Kasumi-1 (cell line): ENCODE results near the gene KANK4.

Experiments
- DNase-seq, 2 experiments: peaks; one replicate each; lab custom pipeline; 2025; lab: John Stamatoyannopoulos, UW

Gene KANK4

DNA sequence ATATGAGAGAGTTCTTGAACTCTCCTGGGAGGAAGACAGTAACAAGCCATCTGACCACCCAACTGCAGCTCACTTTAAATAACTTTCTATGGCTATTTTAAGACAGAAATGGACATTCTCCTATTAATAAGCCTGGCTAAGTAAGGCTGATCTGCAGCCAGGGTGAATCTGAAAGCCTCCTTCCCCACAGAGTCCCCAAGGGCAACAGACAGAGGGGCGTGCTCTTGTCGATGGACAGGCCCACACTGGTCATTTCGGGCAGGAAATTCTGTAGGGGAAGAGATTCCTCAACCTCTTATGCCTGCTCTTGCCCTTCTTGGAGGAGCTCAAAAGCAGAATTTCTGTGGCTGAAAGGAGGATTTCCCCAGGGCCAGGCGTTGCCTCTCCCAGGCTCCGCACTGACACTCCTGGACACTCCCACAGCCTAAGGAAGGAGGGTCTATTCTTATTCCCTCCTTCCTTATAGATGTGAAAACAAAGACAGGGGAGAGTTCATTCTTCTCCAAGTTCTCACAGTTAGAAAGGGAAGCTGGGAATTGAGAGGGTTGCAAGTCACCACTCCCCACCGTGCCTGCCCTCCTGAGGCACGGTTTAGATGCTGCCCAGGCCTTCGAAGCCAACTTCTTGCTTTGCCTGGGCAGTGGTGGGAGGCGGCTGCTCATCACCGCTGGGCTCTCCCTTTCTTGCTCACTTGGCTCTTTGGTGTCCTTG is 17.9 kb upstream of the KANK4 start:
- no peak for DNase-seq

DNA sequence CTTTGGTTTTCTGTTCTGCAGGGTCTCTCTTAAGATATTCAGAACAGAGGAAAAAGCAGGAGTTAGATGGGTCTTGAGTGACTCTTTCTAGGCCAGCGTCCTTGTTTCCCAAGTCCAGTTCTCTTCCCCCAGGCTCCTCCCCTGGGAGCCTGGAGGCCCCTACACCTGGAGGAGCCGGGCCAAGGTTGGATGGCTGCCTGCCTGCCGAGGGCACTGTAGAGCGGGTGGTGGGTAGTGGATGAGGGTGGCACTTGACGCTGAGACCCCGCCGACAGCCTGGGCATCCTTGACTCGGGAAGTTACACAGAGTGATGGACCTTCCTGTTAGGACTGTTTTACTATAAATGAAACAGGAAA is 17.4 kb upstream of the KANK4 start:
- DNase-seq, result no peak

DNA sequence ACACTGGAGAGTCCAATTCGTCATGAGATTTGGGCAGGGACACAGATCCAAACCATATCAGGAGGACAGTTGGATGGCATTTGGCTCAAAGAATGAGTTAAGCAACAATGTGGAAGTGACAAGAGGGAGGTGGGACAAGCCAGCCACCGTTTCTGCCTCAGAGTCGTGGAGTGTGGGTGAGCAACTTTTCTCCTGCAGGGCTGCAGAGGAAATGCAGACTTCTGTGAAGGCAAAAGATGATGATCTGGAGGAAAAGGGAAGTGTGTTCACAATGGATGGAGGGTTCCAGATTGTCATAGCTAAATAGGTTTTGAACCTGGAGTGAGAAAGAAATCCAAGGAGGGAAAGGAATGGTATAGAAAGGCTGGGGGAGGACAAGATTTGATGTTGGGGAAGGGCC is 16.4 kb upstream of the KANK4 start:
- DNase-seq, result peak; percentile 81 to 88

DNA sequence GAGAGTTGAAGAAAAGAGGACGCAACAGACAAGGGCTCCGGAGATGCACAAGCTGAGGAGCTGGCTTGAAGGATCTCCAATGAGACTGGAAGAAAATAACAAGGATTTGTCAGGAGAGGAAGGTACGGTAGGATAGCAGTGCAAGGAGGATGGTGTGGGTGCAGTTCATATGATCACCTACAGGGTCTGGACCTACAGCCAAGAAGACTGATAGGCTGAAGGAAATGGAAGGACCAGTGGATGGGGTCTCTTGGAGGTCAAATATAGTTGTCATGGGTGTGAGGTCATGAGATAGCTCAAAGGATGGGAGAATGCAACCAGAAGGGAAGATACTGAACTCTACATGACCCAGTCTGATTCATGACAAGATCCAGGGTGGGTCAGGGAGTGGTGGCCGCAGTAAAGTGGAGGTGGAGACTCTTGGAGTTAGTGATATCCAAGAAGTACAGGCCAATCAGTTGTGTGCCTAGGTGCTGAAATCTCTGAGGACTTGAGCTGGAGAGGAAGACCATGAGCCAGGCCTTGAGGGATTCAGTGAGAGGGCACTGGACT is 15.3 kb upstream of the KANK4 start:
- no peak for DNase-seq

DNA sequence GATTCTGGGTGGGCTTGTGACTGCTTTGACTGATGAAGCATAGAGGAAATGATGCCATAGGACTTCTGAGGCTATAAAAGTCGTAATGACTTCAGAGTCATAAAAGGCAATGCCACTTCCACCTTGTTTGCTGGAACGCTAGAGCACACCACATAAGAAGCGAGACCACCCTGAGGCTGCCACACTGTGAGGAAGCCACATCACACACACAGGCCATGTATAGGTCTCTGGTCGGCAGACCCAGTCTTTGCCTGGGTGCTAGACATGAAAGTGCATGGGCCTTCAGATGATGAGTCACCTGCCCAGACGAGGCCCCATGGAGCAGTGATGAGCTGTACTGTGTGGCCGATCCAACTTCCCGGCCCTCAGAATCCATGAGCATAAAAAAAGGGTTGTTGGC is 14.2 kb upstream of the KANK4 start:
- no peak for DNase-seq

DNA sequence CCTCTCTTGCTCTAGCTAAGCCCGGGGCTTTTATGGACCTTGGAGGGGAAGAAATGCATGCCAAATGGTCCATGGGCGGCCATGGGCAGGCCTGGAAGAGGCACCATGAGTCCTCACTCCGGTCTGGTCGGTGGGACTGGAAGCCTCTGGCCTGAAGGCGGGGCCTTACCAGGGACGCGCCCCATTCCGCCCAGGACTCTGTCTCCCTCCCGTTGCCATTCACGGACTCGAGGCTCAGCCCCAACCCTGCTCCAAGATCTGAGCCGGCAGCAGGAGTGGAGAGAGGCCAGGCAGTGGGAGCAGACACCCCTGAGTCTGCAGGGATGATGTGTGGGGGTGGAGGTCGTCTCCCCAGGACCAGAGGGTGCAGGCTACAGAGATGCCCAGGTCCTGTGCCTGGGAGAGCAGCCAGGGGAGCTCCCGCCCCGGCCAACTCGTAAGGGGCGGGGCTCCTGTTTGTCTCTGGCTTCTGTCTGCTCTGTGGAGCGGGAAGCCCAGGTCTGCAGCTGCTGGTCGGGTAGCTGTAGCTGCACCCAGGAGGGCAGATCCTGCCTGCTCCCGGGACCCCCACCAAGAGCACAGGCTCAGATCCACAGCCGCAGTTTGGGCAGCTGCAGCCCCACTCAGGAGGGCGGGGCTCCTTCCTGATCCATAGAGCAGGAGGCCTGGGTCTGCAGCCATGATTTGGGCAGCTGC is 8.3 kb upstream of the KANK4 start:
- no peak for DNase-seq

- no peak for DNase-seq
These were observed 6.4 kb upstream of the KANK4 start for GRCh38 chr1:62325681-62326080.

GRCh38 chr1:62325081-62325480 is 5.8 kb upstream of the KANK4 start:
- DNase-seq, result no peak

DNA sequence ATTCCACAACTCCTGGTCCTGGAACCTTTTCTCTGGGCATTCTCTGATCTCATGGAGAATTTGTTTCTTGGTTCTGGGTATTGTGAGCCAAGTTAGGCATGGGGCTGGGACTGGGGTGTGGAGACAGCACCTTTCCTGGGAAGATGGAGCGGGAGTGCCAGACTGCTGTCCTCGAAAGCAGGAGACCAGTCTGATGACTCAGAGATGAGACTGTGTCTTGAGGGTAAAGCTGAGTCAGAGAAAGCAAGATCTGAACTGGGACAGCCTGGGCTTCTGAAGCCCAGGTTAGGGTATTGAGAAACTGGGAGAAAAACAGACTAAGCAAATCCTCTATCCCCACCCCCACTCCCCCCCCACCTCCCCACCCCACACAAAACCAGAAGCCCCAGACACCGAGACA is 2.2 kb upstream of the KANK4 start:
- peak in 1 of 2 experiments; percentile 4 for DNase-seq

- DNase-seq, result no peak
These were observed 896 bp downstream of the KANK4 start for GRCh38 chr1:62318320-62318755.

DNA sequence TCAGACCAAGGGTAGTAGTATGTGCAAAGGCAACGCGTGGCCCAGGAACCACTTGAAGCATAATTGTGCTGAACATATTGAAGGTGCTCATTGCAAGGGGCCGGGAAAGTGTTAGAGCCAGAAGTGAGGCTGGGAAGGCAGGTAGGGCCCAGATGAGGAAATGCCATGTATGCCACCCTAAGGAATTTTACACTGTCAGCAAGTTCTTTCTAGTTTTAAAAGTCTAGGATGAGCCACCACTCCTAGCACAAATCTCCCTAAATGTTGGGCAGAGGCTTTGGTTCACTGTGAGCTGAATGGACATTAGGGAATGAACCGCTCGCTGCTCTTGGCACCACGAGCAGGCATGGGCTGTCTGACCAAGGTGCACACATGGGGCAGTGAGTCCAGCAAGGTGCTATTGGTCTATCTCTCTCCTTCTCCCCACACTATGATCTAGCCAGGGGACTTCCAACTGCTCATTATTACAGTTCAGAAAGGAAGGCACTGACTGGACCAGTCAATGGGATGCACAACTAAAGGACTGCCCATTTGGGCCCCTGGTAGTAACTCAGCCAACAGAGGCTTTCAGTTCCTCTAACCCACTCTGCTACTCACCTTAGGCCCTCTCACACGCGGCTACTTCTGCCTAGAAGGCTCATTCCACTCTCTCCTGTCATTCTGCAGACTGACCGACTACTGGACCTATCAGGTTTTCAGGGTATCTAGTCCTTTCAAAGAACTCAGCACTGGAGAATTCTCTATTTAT is 2.0 kb downstream of the KANK4 start:
- no peak for DNase-seq

- DNase-seq, result no peak
These were observed 3.1 kb downstream of the KANK4 start for GRCh38 chr1:62316135-62316534.

- no peak for DNase-seq
These were observed 3.8 kb downstream of the KANK4 start for GRCh38 chr1:62315387-62315786.

- DNase-seq, result no peak
These were observed 4.5 kb downstream of the KANK4 start for GRCh38 chr1:62314454-62315350.

DNA sequence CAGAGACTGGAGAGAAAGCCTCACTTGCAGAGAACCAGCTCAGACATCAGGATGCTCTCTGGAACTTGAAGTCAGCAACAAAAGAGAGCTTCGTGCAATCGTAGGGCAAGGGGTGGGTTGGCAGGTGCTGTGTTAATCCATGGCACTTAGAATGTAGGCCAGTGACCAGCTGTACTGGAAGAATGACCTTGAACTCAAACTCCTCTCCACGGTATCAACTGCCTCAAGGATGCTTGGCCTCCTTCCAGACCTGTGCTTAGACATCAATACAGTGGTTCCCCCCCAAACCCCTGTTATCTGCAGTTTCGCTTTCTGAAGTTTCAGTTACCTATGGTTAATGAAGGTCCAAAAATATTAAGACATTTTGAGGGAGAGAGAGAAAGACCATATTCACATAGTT is 6.5 kb downstream of the KANK4 start:
- no peak for DNase-seq

DNA sequence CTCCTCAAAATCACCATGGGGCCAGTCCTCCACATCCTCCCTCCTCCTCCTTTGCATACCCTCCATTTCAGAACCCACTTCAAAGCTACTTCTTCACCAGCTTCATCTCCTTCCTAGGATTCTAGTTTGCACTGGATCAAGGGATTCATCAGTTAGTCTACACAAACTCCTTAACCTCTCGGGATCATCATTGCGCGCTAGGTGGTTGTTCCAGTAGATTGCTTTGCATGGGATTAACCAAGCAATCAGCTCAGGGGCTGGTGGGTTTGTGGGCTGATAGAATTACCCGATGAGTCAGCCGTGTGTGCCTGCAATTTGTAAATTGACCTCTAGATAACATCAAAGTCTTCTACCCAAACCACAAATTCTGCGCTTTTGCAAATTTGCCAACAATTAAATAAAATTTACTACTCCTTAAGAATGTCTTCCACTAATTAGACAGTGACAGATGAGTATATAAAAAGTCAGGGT is 7.7 kb downstream of the KANK4 start:
- no peak for DNase-seq

DNA sequence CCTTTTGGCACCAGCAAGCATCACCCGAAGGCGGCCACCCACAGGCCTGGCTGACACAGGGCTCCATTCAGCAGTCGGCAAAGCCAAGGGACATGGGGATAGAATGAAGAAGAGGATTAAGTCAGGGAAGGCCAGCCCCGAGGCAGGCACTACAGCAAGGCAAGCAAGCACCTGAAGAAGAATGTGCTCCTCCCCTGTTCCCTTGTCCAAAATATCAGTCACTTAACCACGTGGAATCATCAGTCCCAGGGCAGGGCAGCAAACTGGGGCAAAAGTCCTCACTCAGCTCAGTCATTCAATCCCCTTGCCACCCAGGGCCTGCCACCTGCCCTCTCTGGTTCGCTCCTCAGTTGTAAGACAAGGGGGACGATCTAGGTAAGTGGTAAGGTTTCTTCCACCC is 9.3 kb downstream of the KANK4 start:
- no peak for DNase-seq

DNA sequence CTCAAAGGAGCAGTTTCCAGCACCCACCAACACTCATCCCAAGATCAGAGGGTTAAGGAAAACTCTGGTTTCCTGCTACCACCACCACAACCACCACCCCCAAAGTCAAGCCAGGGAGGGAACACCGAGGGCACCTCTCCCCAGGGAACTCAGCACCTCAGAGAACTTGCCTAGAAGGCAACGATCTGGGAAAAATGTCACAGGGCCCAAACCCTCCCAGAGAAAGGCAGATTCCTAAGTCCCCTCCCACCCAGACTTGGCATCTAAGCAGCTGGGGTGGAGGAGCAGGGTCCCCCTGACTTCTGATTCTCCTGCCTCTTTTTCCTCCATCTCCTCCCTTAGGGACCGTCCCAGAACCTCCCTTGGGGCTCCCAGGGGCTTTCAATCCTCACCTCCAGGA is 10.6 kb downstream of the KANK4 start:
- no peak for DNase-seq

DNA sequence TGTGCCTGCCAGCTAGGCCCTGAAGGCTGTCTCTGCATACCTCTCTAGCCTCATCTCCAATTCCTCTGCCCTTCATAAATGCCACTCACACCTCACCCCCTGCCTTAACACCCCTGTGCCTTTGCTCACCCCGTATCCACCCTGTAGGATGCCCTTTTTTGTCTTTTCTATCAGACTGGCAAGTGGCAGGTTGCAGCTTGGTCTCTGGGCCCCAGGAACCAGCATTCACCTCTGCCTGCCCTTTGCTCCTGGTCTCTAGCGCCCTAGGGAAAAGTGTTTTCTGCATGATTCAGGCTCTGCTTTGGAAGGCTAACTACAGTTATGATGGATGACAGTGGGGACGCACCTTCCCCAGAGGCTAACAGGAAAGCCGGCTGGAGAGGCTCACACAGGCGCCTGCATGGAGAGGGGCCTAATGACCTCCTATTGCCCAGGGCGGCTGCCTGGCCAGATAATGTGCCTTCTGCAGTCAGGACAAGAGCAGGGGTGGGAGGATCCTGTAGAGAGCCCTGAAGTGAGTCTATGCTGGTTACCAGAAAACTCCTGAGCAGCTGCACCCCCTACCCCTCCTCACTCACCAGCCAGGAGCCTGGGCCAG is 11.2 kb downstream of the KANK4 start:
- no peak for DNase-seq

- DNase-seq, result no peak
These were observed 11.8 kb downstream of the KANK4 start for GRCh38 chr1:62307446-62307845.

- DNase-seq, result no peak
These were observed 13.2 kb downstream of the KANK4 start for GRCh38 chr1:62306065-62306464.
